Endothelial cell (in vitro differentiated cells): ENCODE results near the gene C4orf36. TPM values are rescaled to one million over a fixed set of nuclear protein-coding genes. Genes with fewer than 3 reads are reported as not detected.
"Not testable (repeated sequence)": the region's sequence is repeated elsewhere in the genome, so short reads cannot be mapped to it uniquely, and the experiment has no call there.

ENCODE experiments used
- DNase-seq: peaks from one replicate; pipeline ENCODE4 v3.0.0; 2021; ENCODE audit warnings: low spot score
- H3K27ac Mint-ChIP-seq: one replicate; pipeline ENCODE4 v1.8.0; 2021; ENCODE audit warnings: mixed read lengths, inconsistent platforms; ENCODE audit not compliant: unreplicated experiment
- H3K27me3 Mint-ChIP-seq: one replicate; pipeline ENCODE4 v1.8.0; 2021; ENCODE audit warnings: mild to moderate bottlenecking, moderate library complexity, mixed read lengths, inconsistent platforms; ENCODE audit not compliant: unreplicated experiment
- H3K36me3 Mint-ChIP-seq: one replicate; pipeline ENCODE4 v1.8.0; 2021; ENCODE audit warnings: mild to moderate bottlenecking, low read depth, mixed read lengths, inconsistent platforms; ENCODE audit not compliant: unreplicated experiment
- H3K4me1 Mint-ChIP-seq: one replicate; pipeline ENCODE4 v1.8.0; 2021; ENCODE audit warnings: mild to moderate bottlenecking, mixed read lengths, inconsistent platforms; ENCODE audit not compliant: unreplicated experiment
- H3K4me3 Mint-ChIP-seq: one replicate; pipeline ENCODE4 v1.8.0; 2021; ENCODE audit warnings: mild to moderate bottlenecking, mixed read lengths, inconsistent platforms; ENCODE audit not compliant: unreplicated experiment
- H3K9me3 Mint-ChIP-seq: one replicate; pipeline ENCODE4 v1.8.0; 2021; ENCODE audit warnings: mixed read lengths, inconsistent platforms; ENCODE audit not compliant: unreplicated experiment
- total RNA-seq: library from RNA; stranded (reverse); fragmentation: NEBNext Ultra II Directional; extraction: Animal tissue kit (Norgen Biotek cat#: 25700); gene quantifications from one replicate; pipeline ENCODE4 v1.2.1, GENCODE V29; 2021; ENCODE audit not compliant: unreplicated experiment
- TF ChIP-seq, protein P1 (sequence below): fragments of 200-600 bp; sonication (generic); IDR thresholded peaks from one replicate; pipeline ENCODE4 v1.5.0; 2021; ENCODE audit warnings: antibody characterized with exemption; ENCODE audit not compliant: unreplicated experiment

The C4orf36 gene
- total RNA-seq, 1 donor from 2014 or later: 0.72 TPM

DNA sequence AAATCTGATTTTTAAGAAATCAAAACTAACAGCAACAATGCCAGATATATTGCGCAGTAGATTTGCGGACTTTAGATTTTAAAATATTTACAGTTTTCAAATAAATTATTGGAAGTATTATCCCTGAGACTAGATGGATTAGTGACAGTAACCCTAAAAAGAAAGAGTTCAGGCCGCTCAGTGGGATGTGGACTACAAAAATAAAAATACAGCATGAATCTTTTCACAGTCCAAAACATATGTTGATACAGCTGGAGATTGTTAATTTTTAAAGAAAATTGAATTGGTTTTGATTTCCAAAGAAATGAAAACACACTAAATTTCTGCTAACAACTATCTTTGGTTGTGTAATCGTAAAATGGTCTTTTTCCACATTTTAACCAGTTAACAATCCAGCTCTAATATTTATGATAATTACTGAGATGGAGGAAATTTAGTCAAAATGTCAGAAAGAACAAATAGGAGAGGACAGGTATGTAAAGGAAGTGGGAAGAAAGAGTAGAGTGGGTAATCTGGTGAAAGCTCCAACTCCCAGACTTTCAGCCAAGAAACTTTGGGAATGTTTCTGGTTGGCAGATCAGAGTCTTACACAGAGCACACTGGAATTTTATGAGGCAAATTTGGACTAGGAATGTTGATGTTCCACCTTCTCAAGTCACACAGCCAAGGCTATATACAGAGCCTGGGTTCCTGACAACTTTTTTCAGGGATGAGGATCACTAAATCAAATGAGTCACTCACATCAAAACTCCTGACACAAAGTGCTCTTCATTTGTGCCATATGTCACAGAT lies 15.1 kb downstream of the C4orf36 start:
- Mint-ChIP-seq H3K36me3 (no peaks in the 10 kb centered on the region), H3K9me3 (peaks cover 5% of the 10 kb centered on the region), H3K27me3 (no peaks in the 10 kb centered on the region), H3K27ac (no peak overlapping the region), H3K4me1 (no peaks in the 10 kb centered on the region), H3K4me3 (no peak overlapping the region)
- TF ChIP-seq, protein P1, sequence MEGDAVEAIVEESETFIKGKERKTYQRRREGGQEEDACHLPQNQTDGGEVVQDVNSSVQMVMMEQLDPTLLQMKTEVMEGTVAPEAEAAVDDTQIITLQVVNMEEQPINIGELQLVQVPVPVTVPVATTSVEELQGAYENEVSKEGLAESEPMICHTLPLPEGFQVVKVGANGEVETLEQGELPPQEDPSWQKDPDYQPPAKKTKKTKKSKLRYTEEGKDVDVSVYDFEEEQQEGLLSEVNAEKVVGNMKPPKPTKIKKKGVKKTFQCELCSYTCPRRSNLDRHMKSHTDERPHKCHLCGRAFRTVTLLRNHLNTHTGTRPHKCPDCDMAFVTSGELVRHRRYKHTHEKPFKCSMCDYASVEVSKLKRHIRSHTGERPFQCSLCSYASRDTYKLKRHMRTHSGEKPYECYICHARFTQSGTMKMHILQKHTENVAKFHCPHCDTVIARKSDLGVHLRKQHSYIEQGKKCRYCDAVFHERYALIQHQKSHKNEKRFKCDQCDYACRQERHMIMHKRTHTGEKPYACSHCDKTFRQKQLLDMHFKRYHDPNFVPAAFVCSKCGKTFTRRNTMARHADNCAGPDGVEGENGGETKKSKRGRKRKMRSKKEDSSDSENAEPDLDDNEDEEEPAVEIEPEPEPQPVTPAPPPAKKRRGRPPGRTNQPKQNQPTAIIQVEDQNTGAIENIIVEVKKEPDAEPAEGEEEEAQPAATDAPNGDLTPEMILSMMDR: no peak
- no peak for DNase-seq

DNA sequence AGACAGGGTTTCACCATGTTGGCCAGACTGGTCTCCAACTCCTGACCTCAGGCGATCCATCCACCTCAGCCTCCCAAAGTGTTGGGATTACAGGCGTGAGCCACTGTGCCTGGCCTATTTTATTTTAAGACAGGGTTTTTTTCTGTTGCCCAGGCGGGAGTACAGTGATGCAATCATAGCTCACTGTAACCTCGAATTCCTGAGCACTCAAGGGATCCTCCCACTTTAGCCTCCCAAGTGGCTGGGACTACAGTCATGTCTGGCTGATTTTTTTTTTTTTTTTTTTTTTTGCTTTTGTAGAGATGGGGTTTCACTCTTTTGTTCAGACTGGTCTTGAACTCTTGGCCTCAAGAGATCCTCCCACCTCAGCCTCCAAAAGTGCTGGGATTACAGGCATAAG lies 16.8 kb downstream of the C4orf36 start:
- not testable (repeated sequence) for H3K4me3 Mint-ChIP-seq, H3K27ac Mint-ChIP-seq, H3K4me1 Mint-ChIP-seq, H3K9me3 Mint-ChIP-seq, DNase-seq, H3K27me3 Mint-ChIP-seq, H3K36me3 Mint-ChIP-seq

DNA sequence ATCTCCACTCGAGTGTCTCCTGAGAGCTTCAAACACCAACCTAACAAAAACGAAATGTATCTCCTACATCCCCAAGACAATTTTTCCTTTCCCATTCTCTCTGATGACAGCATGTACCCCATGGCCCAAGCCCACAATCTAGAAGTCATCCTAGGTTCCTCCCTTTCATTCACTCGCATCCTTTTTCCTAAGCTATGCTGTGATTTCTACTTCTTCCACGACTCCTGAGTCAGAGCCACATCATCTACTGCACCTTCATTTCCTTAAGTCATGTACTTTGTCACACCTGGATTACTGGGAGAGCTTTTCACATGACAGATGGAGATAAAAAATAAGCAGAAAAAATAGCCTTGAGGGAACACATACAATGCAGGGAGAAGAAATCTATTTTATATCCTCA lies 20.1 kb downstream of the C4orf36 start:
- H3K27me3 Mint-ChIP-seq: peaks cover 1% of the 10 kb centered on the region
- H3K4me1 Mint-ChIP-seq: no peaks in the 10 kb centered on the region
- TF ChIP-seq, protein P1: no peak
- no peak for DNase-seq
- no peak overlapping the region for H3K4me3 Mint-ChIP-seq
- no peaks in the 10 kb centered on the region for H3K9me3 Mint-ChIP-seq
- no peaks in the 10 kb centered on the region for H3K36me3 Mint-ChIP-seq
- H3K27ac Mint-ChIP-seq: no peak overlapping the region

DNA sequence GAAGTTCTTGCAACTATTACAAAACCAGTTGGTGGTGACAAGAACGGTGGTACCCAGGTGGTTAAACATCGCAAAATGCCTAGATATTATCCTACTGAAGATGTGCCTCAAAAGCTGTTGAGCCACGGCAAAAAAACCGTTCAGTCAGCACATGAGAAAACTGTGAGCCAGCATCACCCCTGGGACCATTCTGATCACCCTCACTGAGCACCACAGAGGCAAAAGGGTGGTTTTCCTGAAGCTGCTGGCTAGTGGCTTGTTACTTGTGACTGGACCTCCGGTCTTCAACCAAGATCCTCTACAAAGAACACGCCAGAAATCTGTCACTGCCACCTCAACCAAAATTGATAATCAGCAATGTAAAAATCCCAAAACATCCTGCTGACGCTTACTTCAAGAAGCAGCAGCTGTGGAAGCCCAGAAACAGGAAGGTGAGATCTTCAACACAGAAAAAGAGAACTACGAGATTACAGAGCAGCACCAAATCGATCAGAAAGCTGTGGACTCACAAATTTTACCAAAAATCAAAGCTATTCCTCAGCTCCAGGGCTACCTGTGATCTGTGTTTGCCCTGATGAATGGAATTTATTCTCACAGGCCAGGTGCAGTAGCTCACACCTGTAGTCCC lies 21.7 kb downstream of the C4orf36 start:
- H3K27me3 Mint-ChIP-seq: peaks cover 1% of the 10 kb centered on the region
- no peaks in the 10 kb centered on the region for H3K9me3 Mint-ChIP-seq
- DNase-seq: no peak
- no peak overlapping the region for H3K27ac Mint-ChIP-seq
- no peaks in the 10 kb centered on the region for H3K36me3 Mint-ChIP-seq
- no peak overlapping the region for H3K4me3 Mint-ChIP-seq
- TF ChIP-seq, protein P1: no peak
- no peaks in the 10 kb centered on the region for H3K4me1 Mint-ChIP-seq

DNA sequence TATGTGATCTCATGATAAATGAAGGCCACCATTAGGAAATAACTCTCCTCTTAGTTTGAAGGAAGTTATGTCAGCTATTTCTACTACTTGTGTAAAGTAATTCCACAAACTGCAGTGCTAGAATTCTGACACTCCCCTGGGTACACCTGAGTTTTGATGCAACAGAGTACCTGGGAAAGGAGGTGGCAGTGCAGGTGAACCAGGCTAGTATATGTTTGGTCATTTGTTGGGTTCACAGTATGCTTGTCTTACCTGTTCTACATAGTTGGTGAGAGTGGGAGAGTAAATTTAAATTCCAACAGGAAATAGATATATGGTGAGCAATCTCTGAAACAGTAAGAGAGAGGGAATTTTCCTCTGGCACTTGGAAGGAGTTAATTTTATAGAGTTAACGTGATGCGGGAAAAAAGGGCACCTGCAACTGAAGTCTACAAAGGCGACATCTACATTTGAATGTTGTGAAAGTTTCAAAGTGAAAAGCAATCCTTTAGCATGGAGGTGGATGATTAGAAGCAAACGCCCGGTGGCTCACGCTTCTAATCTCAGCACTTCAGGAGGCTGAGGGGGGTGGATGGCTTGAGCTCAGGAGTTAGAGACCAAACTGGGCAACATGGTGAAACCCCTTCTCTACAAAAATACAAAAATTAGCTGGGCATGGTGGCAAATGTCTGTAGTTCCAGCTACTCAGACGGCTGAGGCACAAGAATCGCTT lies 34.7 kb downstream of the C4orf36 start:
- no peaks in the 10 kb centered on the region for H3K36me3 Mint-ChIP-seq
- DNase-seq: no peak
- no peak overlapping the region for H3K4me3 Mint-ChIP-seq
- peaks cover 1% of the 10 kb centered on the region for H3K27me3 Mint-ChIP-seq
- no peaks in the 10 kb centered on the region for H3K4me1 Mint-ChIP-seq
- no peaks in the 10 kb centered on the region for H3K9me3 Mint-ChIP-seq
- no peak overlapping the region for H3K27ac Mint-ChIP-seq
- TF ChIP-seq, protein P1: no peak
